NK-92 (cell line): Measurements from ENCODE around the gene ATP6V1D.
"Not testable (repeated sequence)": the region's sequence is repeated elsewhere in the genome, so short reads cannot be mapped to it uniquely, and the experiment has no call there.

Experiments
- DNase-seq: peaks from one replicate; lab custom pipeline; 2025; ENCODE audit not compliant: unreplicated experiment; lab: John Stamatoyannopoulos, UW

Gene ATP6V1D

GRCh38 chr14:67371247-67372148 lies 11.9 kb upstream of the ATP6V1D start:
- DNase-seq, result no peak

GRCh38 chr14:67370830-67371229 lies 11.2 kb upstream of the ATP6V1D start:
- DNase-seq, result no peak

GRCh38 chr14:67365476-67365875 lies 5.9 kb upstream of the ATP6V1D start:
- DNase-seq, result no peak

- DNase-seq, result no peak
Observed at GRCh38 chr14:67360470-67361206, 1.0 kb upstream of the ATP6V1D start.

- DNase-seq, result no peak
Observed at GRCh38 chr14:67358924-67359774, 455 bp downstream of the ATP6V1D start.

- DNase-seq, result no peak
Observed at GRCh38 chr14:67357969-67358354, 1.6 kb downstream of the ATP6V1D start.

- DNase-seq, result no peak
Observed at GRCh38 chr14:67357186-67357968, 2.2 kb downstream of the ATP6V1D start.

- DNase-seq, result no peak
Observed at GRCh38 chr14:67352055-67352454, 7.5 kb downstream of the ATP6V1D start.

- DNase-seq, result no peak
Observed at GRCh38 chr14:67345583-67345982, 14.0 kb downstream of the ATP6V1D start.

GRCh38 chr14:67343601-67344230 lies 15.9 kb downstream of the ATP6V1D start:
- no peak for DNase-seq

- DNase-seq, result not testable (repeated sequence)
Observed at GRCh38 chr14:67341231-67341630, 18.4 kb downstream of the ATP6V1D start.

- no peak for DNase-seq
Observed at GRCh38 chr14:67335781-67336180, 23.8 kb downstream of the ATP6V1D start.

GRCh38 chr14:67332468-67332867 lies 27.1 kb downstream of the ATP6V1D start:
- DNase-seq, result no peak

GRCh38 chr14:67331368-67332125 lies 28.1 kb downstream of the ATP6V1D start:
- DNase-seq, result no peak

- DNase-seq, result not testable (repeated sequence)
Observed at GRCh38 chr14:67329666-67330065, 29.9 kb downstream of the ATP6V1D start.

GRCh38 chr14:67319142-67319541 lies 40.5 kb downstream of the ATP6V1D start:
- no peak for DNase-seq

- no peak for DNase-seq
Observed at GRCh38 chr14:67317822-67318221, 41.8 kb downstream of the ATP6V1D start.

GRCh38 chr14:67313153-67313552 lies 46.5 kb downstream of the ATP6V1D start:
- no peak for DNase-seq

GRCh38 chr14:67311868-67312267 lies 47.7 kb downstream of the ATP6V1D start:
- no peak for DNase-seq
